Esophagus muscularis mucosa (tissue), 4 donors: ENCODE data around the gene HTT.

Source experiments
- EP300 ChIP-seq: sonication (generic); formaldehyde crosslinking; IDR thresholded peaks from one replicate; pipeline ENCODE4 v1.6.1; 2017; ENCODE audit warnings: antibody characterized with exemption
- POLR2A ChIP-seq: fragments of 450-650 bp; IDR thresholded peaks from one replicate; pipeline ENCODE4 v1.6.1; 2017; ENCODE audit warnings: antibody characterized with exemption, moderate library complexity, mild to moderate bottlenecking, low read depth
- POLR2AphosphoS5 ChIP-seq, 2 donors: sonication (generic); formaldehyde crosslinking; IDR thresholded peaks; one replicate each; pipeline ENCODE4 v1.6.1; 2017; ENCODE audit warnings: antibody characterized with exemption in 2 of 2
- TF ChIP-seq, protein P1 (sequence below), 3 experiments: fragments of 200-600 bp in 2 of 3; fragments of 450-650 bp in 1 of 3; sonication (generic) in 2 of 3; IDR thresholded peaks; one replicate each; pipeline ENCODE4 v1.5.1; 2017 to 2019; ENCODE audit warnings: antibody characterized with exemption in 3 of 3, mild to moderate bottlenecking in 2 of 3, moderate library complexity in 1 of 3

DNA sequence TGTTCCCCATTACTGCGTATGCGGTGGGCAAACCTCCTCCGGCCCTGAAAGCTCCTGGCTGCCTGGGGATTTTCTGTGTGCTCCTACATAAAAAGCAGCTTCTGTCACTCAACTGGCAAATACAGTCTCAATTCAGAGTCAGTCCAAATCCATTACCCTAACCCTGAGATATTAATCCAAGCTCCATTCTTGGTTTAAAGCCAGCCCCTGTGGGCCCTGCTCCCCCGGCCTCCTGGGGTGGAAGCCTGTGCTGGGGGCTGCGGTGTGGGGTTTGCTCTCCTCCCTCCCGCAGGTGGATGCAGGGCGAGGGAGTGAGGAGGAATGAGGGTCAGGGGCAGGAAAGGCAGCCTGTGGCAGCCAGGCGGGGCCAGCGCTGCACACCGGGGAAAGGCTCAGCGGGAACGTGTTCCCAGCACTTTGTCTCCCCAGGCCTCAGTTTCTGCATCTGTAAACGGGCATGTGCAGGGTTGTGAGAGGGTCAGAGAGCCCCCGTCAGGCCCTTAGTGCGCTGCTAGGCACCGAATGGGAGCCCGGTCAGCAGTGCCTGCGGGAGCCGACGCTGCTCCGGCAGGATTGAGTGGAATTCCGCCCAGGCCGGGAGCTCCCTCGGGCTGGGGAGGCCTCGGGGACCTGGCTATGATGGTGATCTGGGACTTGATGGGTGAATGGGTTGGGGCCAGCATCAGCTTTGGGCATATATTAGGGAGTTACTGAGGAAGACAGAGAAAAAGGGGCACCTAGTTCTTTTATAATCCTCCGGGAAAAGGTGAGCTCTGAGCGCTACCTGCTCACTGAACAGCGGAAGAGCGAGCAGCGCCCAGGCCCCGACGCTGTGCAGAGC is 212.1 kb downstream of the HTT start:
- TF ChIP-seq, protein P1, sequence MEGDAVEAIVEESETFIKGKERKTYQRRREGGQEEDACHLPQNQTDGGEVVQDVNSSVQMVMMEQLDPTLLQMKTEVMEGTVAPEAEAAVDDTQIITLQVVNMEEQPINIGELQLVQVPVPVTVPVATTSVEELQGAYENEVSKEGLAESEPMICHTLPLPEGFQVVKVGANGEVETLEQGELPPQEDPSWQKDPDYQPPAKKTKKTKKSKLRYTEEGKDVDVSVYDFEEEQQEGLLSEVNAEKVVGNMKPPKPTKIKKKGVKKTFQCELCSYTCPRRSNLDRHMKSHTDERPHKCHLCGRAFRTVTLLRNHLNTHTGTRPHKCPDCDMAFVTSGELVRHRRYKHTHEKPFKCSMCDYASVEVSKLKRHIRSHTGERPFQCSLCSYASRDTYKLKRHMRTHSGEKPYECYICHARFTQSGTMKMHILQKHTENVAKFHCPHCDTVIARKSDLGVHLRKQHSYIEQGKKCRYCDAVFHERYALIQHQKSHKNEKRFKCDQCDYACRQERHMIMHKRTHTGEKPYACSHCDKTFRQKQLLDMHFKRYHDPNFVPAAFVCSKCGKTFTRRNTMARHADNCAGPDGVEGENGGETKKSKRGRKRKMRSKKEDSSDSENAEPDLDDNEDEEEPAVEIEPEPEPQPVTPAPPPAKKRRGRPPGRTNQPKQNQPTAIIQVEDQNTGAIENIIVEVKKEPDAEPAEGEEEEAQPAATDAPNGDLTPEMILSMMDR (IDR thresholded peaks at IDR 0.05) = no peak
- no peak for TF ChIP-seq EP300
- no peak for TF ChIP-seq POLR2AphosphoS5 (IDR thresholded peaks at IDR 0.05)
- TF ChIP-seq POLR2A = no peak
